Erythroblast (primary cell): ENCODE measurements around the gene SRD5A3.

Experiments used
- GATA1 ChIP-seq: IDR thresholded peaks from 2 replicates; pipeline ENCODE4 v1.6.1; 2011; ENCODE audit warnings: low read depth, mild to moderate bottlenecking, control low read depth, low read length, moderate library complexity
- POLR2A ChIP-seq: IDR thresholded peaks from 2 replicates; pipeline ENCODE4 v1.6.1; 2011; ENCODE audit warnings: mild to moderate bottlenecking, low read length

DNA sequence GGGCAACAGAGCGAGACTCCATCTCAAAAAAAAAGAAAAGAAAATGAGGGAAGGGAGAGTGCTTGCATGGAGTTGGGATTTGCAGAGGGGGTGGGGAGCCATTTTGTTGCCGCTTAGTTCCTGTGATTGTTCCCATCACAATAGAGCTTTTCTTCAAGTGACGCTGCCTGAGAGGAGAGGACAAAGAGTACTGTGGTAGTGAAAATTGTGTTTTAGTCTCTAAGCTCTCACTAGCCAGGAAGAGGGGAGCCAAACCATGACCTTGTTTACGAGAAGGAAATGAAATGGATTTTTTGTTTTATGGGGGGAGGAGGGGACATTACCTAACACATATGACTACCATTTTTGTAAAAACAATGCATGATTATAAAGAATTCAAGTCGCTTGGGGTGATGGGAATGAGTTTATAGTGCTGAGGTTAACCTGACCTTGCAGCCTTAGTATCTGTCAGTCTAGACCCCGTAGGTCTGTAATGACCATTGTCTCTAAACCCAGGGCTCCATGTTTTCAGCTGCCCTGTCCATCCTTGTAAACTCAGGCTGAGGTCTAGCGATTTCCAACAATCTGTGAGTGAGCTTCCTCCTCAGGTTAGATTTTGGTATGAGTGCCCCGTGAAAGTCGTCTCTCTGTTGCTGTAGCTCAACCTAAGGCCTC is 18.8 kb downstream of the SRD5A3 start:
- no peak for TF ChIP-seq POLR2A
- TF ChIP-seq GATA1 = no peak
